ENCODE measurements around the gene PRRT2. TPM values are rescaled to one million over a fixed set of nuclear protein-coding genes. Genes with fewer than 3 reads are reported as not detected.

The PRRT2 gene
- total RNA-seq, 1 experiment from 2014 or later: 0.42 TPM

DNA sequence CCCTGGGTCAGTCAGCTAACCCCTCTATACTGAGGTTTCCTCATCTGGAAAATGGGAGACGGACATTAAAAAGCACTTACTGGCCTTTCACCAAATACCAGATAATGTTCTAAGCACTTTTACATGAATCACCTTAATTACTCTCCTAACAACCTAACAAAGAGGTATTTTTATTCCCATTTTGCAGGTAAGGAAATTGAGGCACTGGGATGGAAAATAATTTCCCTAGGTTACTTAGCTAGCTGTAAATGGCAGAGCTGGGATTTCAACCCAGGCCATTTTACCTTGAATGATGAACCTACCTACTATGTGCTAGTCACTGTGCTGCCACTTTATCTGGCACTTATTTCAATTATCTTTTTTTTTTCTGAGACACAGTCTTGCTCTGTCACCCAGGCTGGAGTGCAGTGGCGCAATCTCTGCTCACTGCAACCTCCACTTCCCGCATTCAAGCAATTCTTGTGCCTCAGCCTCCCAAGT is 17.7 kb upstream of the PRRT2 start:
- peaks cover 6% of the 10 kb centered on the region for H3K36me3 Mint-ChIP-seq (ENCODE audit: insufficient read depth, unreplicated experiment)
- no peaks in the 10 kb centered on the region for H3K9me3 Mint-ChIP-seq (ENCODE audit: unreplicated experiment)
- no TSS peak for BruUV-seq (replicated peaks)
- TF ChIP-seq, protein P1, sequence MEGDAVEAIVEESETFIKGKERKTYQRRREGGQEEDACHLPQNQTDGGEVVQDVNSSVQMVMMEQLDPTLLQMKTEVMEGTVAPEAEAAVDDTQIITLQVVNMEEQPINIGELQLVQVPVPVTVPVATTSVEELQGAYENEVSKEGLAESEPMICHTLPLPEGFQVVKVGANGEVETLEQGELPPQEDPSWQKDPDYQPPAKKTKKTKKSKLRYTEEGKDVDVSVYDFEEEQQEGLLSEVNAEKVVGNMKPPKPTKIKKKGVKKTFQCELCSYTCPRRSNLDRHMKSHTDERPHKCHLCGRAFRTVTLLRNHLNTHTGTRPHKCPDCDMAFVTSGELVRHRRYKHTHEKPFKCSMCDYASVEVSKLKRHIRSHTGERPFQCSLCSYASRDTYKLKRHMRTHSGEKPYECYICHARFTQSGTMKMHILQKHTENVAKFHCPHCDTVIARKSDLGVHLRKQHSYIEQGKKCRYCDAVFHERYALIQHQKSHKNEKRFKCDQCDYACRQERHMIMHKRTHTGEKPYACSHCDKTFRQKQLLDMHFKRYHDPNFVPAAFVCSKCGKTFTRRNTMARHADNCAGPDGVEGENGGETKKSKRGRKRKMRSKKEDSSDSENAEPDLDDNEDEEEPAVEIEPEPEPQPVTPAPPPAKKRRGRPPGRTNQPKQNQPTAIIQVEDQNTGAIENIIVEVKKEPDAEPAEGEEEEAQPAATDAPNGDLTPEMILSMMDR (IDR thresholded peaks at IDR 0.05; ENCODE audit: unreplicated experiment): no peak
- ChIA-PET CTCF (interaction anchor here (0.6 to 1.6 kb wide), 3 partner anchors 10 to 181 kb away, joined by 3 to 8 read pairs (median 4); partner anchors contain the start of gene PAGR1), POLR2A (interaction anchor here (1.1 to 3.2 kb wide), 3 partner anchors 10 to 22 kb away, joined by 3 to 20 read pairs (median 4); partner anchors contain the start of gene PAGR1)
- intact Hi-C loops (cut with micrococcal nuclease): no loop called here
- no peaks in the 10 kb centered on the region for H3K27me3 Mint-ChIP-seq (ENCODE audit: insufficient read depth, unreplicated experiment)
- H3K4me3 Mint-ChIP-seq (ENCODE audit: unreplicated experiment): no peak overlapping the region
- H3K27ac Mint-ChIP-seq (ENCODE audit: low read depth, unreplicated experiment): no peak overlapping the region
- DNase-seq (ENCODE audit: unreplicated experiment): no peak
- peaks cover 28% of the 10 kb centered on the region for H3K4me1 Mint-ChIP-seq (ENCODE audit: insufficient read depth, unreplicated experiment)

DNA sequence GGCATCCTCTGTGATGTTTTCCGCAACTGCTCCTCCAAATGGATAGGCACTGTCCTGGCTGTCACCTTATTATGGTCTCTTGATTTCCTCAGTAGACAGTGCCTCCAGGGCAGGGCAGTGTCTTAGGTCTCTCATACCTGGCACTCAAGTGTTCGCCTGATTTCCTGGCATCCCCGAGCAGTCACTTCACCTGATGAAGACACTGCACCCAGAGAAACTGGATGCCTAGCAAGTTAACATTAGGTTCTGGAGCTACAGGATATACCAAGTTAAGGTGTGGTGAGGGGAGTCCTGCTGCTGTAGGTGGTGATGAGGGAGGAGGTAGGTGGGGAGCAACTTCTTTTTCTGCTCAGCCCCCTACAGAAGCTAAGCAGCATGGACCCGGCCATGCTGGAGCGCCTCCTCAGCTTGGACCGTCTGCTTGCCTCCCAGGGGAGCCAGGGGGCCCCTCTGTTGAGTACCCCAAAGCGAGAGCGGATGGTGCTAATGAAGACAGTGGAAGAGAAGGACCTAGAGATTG is 9.5 kb upstream of the PRRT2 start:
- ChIA-PET CTCF (interaction anchor here (0.7 to 1.4 kb wide), 3 partner anchors 15 to 102 kb away, joined by 3 to 4 read pairs (median 4); no protein-coding TSS in a partner anchor), POLR2A (interaction anchor here (0.9 to 6.7 kb wide), 3 partner anchors 9 to 14 kb away, joined by 4 to 94 read pairs (median 30); partner anchors contain the start of genes KIF22, PAGR1 and PRRT2)
- Mint-ChIP-seq H3K4me1 (ENCODE audit: insufficient read depth, unreplicated experiment) (peaks cover 17% of the 10 kb centered on the region), H3K9me3 (ENCODE audit: unreplicated experiment) (no peaks in the 10 kb centered on the region), H3K4me3 (ENCODE audit: unreplicated experiment) (no peak overlapping the region), H3K27me3 (ENCODE audit: insufficient read depth, unreplicated experiment) (no peaks in the 10 kb centered on the region), H3K27ac (ENCODE audit: low read depth, unreplicated experiment) (peak overlapping the region; percentile 46), H3K36me3 (ENCODE audit: insufficient read depth, unreplicated experiment) (peaks cover 29% of the 10 kb centered on the region)
- intact Hi-C loops (cut with micrococcal nuclease): no loop called here
- TF ChIP-seq, protein P1 (IDR thresholded peaks at IDR 0.05; ENCODE audit: unreplicated experiment): no peak
- no peak for DNase-seq (ENCODE audit: unreplicated experiment)
- no TSS peak for BruUV-seq (replicated peaks)

DNA sequence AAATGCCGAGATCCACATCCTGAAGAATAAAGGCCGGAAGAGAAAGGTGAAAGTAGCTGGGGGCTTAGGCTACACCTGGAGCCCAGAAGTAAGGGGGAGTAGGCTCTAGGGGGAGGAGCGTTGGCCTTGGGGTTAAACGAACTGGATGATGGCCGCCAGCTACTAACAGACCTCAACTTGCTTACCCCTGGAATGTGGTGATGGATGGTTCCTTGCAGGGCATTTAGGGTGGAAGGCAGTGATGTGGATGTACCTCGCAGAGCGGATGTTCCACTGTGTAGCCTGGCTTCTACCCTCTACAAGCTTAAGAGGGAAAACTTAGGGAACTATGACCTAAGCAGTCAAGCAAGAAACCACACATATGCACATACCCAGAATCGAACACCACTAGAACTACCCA is 8.0 kb upstream of the PRRT2 start:
- Mint-ChIP-seq H3K4me1 (ENCODE audit: insufficient read depth, unreplicated experiment) (peaks cover 26% of the 10 kb centered on the region), H3K36me3 (ENCODE audit: insufficient read depth, unreplicated experiment) (peaks cover 38% of the 10 kb centered on the region), H3K4me3 (ENCODE audit: unreplicated experiment) (peak overlapping the region; percentile 92), H3K27ac (ENCODE audit: low read depth, unreplicated experiment) (peak overlapping the region; percentile 98), H3K27me3 (ENCODE audit: insufficient read depth, unreplicated experiment) (no peaks in the 10 kb centered on the region), H3K9me3 (ENCODE audit: unreplicated experiment) (no peaks in the 10 kb centered on the region)
- ChIA-PET POLR2A (interaction anchor here (0.6 to 6.7 kb wide), 18 partner anchors 10 to 263 kb away, joined by 3 to 94 read pairs (median 4); partner anchors contain the start of genes ALDOA, CDIPT, HIRIP3 and KIF22), CTCF (interaction anchor here (0.9 to 1.9 kb wide), 9 partner anchors 8 to 859 kb away, joined by 3 to 8 read pairs (median 4); partner anchors contain the start of genes KIF22, MVP and PAGR1)
- no peak for DNase-seq (ENCODE audit: unreplicated experiment)
- intact Hi-C loops (cut with micrococcal nuclease): no loop called here
- no TSS peak for BruUV-seq (replicated peaks)
- TF ChIP-seq, protein P1 (IDR thresholded peaks at IDR 0.05; ENCODE audit: unreplicated experiment): no peak

DNA sequence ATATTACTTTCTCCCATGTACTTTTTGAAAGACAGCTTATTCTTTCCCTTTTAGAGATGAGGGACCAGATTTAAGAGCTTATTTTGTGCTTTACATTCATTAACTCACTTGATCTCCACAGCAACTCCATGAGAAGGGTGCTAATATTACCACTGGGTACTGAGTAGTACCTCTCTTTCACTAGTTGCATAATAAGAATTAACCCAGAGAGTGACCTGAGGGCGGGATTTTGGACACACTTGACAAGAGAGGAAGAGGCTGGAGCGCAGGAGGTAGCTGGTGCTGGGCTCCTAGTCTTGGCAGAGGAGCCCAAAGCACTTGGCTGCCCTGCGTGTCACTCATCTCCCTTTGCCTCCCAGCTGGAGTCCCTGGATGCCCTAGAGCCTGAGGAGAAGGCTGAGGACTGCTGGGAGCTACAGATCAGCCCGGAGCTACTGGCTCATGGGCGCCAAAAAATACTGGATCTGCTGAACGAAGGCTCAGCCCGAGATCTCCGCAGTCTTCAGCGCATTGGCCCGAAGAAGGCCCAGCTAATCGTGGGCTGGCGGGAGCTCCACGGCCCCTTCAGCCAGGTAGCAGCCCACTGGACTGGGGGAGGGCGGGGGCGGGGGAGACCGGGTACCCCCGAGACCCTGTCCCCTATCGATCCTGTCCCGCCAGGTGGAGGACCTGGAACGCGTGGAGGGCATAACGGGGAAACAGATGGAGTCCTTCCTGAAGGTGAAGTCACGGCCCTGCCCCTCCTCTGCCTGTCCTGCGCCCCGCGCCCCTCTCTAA is 7.3 kb upstream of the PRRT2 start:
- intact Hi-C loops (cut with micrococcal nuclease): loop anchor here (1.0 to 5.0 kb wide), 2 partner anchors 14 to 218 kb away; partner anchors contain the start of genes C16orf92 and KIF22
- peaks cover 40% of the 10 kb centered on the region for H3K36me3 Mint-ChIP-seq (ENCODE audit: insufficient read depth, unreplicated experiment)
- TSS peak; percentile 73 for BruUV-seq (replicated peaks)
- peak overlapping the region; percentile 92 for H3K4me3 Mint-ChIP-seq (ENCODE audit: unreplicated experiment)
- ChIA-PET POLR2A (interaction anchor here (0.5 to 6.7 kb wide), 20 partner anchors 10 to 829 kb away, joined by 3 to 94 read pairs (median 4); partner anchors contain the start of genes ALDOA, CDIPT, HIRIP3 and KCTD13), CTCF (interaction anchor here (0.9 to 1.9 kb wide), 8 partner anchors 9 to 44 kb away, joined by 3 to 8 read pairs (median 4); partner anchors contain the start of genes KIF22, MVP and PAGR1)
- no peaks in the 10 kb centered on the region for H3K27me3 Mint-ChIP-seq (ENCODE audit: insufficient read depth, unreplicated experiment)
- peak; percentile 64 for DNase-seq (ENCODE audit: unreplicated experiment)
- peaks cover 26% of the 10 kb centered on the region for H3K4me1 Mint-ChIP-seq (ENCODE audit: insufficient read depth, unreplicated experiment)
- TF ChIP-seq, protein P1 (IDR thresholded peaks at IDR 0.05; ENCODE audit: unreplicated experiment): no peak
- H3K9me3 Mint-ChIP-seq (ENCODE audit: unreplicated experiment): no peaks in the 10 kb centered on the region
- peak overlapping the region; percentile 98 for H3K27ac Mint-ChIP-seq (ENCODE audit: low read depth, unreplicated experiment)

All from MCF 10A (cell line).